A549 (cell line): Measurements from ENCODE around the gene SH3RF3. TPM values are rescaled to one million over a fixed set of nuclear protein-coding genes. Genes with fewer than 3 reads are reported as not detected.

Experiments used
- ATAC-seq, 2 experiments: fragments of 200-7000 bp in 1 of 2; fragments of >200 bp in 1 of 2; cut with Nextera tagmentation in 1 of 2; cut with Tn5 transposase in 1 of 2; 3 replicates each; pipeline versions ENCODE4 v1.8.0 to v1.9.1; 2018 to 2020; ENCODE audit warnings: mild to moderate bottlenecking in 1 of 2, moderate library complexity in 1 of 2
- CTCF ChIA-PET: fragments of 300-600 bp; sonication (Branson Sonifier 250); formaldehyde crosslinking; extraction: SDS; loops from one replicate; lab custom pipeline; 2021; ENCODE audit warnings: antibody characterized with exemption, inconsistent platforms; lab: Yijun Ruan, JAX
- POLR2A ChIA-PET: fragments of 350-600 bp; formaldehyde crosslinking; extraction: SDS; loops from one replicate; lab custom pipeline; 2021; ENCODE audit warnings: antibody characterized with exemption, inconsistent platforms; lab: Yijun Ruan, JAX
- DNase-seq, 2 experiments: peaks; one replicate each; pipeline versions ENCODE4 v3.0.0 to v3.0.0-alpha.2; 2011 to 2016; ENCODE audit warnings: low read depth in 1 of 2, low spot score in 1 of 2
- FAIRE-seq: peaks from 2 replicates; lab custom pipeline; 2011; peaks lifted over from hg19 to GRCh38; lab: Jason Lieb, UNC
- H3K27ac ChIP-seq, 2 experiments: fragments of >200 bp; sonication (Bioruptor Twin); formaldehyde crosslinking; 3 replicates each; pipeline ENCODE4 v1.5.1; 2016 to 2017
- H3K4me1 ChIP-seq: fragments of >200 bp; sonication (Bioruptor Twin); formaldehyde crosslinking; 3 replicates; pipeline ENCODE4 v1.6.1; 2016
- H3K4me2 ChIP-seq: fragments of >200 bp; sonication (Bioruptor Twin); formaldehyde crosslinking; 3 replicates; pipeline ENCODE4 v1.6.1; 2016
- H3K4me3 ChIP-seq: fragments of >200 bp; sonication (Bioruptor Twin); formaldehyde crosslinking; 3 replicates; pipeline ENCODE4 v1.5.1; 2016
- H3K9me3 ChIP-seq: fragments of >200 bp; sonication (Bioruptor Twin); formaldehyde crosslinking; 3 replicates; pipeline ENCODE4 v1.6.1; 2016
- BCL3 ChIP-seq: fragments of >200 bp; sonication (Bioruptor Twin); formaldehyde crosslinking; IDR thresholded peaks from 3 replicates; pipeline ENCODE4 v1.6.1; 2016
- CBX2 ChIP-seq: fragments of 200-600 bp; sonication (generic); IDR thresholded peaks from 2 replicates; pipeline ENCODE4 v1.6.1; 2016; ENCODE audit warnings: low read depth, mild to moderate bottlenecking, borderline replicate concordance
- CEBPB ChIP-seq, 2 experiments: fragments of >200 bp in 1 of 2; sonication (Bioruptor Twin) in 1 of 2; formaldehyde crosslinking in 1 of 2; IDR thresholded peaks; 2 replicates each; pipeline ENCODE4 v1.6.1; 2012 to 2016
- CHD2 ChIP-seq: fragments of 150-350 bp; IDR thresholded peaks from 2 replicates; pipeline ENCODE4 v1.6.1; 2014; ENCODE audit warnings: low read length; ENCODE audit not compliant: partially characterized antibody
- EHF ChIP-seq: fragments of 250-450 bp; sonication (Bioruptor Pico); IDR thresholded peaks from 2 replicates; pipeline ENCODE4 v1.5.0; 2020; ENCODE audit warnings: mild to moderate bottlenecking
- ELK1 ChIP-seq: fragments of 150-350 bp; IDR thresholded peaks from 2 replicates; pipeline ENCODE4 v1.6.1; 2014; ENCODE audit warnings: low read depth, mild to moderate bottlenecking, low read length
- FOSL2 ChIP-seq, 2 experiments: fragments of 450-650 bp in 1 of 2; fragments of >200 bp in 1 of 2; sonication (Bioruptor Twin) in 1 of 2; formaldehyde crosslinking; IDR thresholded peaks; 2 replicates each; pipeline versions ENCODE4 v1.5.0 to v1.6.1; 2016 to 2020; ENCODE audit warnings: mild to moderate bottlenecking in 1 of 2, moderate library complexity in 1 of 2
- FOXS1 ChIP-seq: fragments of 250-450 bp; sonication (Bioruptor Pico); IDR thresholded peaks from 2 replicates; pipeline ENCODE4 v1.5.0; 2020; ENCODE audit warnings: mild to moderate bottlenecking, moderate library complexity
- HEYL ChIP-seq: fragments of 250-450 bp; sonication (Bioruptor Pico); IDR thresholded peaks from 2 replicates; pipeline ENCODE4 v1.8.0; 2021; ENCODE audit warnings: mild to moderate bottlenecking, moderate library complexity
- HMGXB4 ChIP-seq: fragments of 250-450 bp; sonication (Bioruptor Pico); IDR thresholded peaks from 2 replicates; pipeline ENCODE4 v1.5.0; 2021; ENCODE audit warnings: mild to moderate bottlenecking, moderate library complexity, borderline replicate concordance
- HOXA7 ChIP-seq: fragments of 250-450 bp; sonication (Bioruptor Pico); IDR thresholded peaks from 2 replicates; pipeline ENCODE4 v1.5.0; 2020; ENCODE audit warnings: mild to moderate bottlenecking, moderate library complexity
- HOXB13 ChIP-seq: fragments of 250-450 bp; sonication (Bioruptor Pico); IDR thresholded peaks from 2 replicates; pipeline ENCODE4 v1.5.0; 2020; ENCODE audit warnings: low read depth, mild to moderate bottlenecking, moderate library complexity
- KDM1A ChIP-seq: fragments of 200-600 bp; sonication (generic); IDR thresholded peaks from 2 replicates; pipeline ENCODE4 v1.6.1; 2016; ENCODE audit warnings: low read depth, mild to moderate bottlenecking
- MAX ChIP-seq: IDR thresholded peaks from 2 replicates; pipeline ENCODE4 v1.6.1; 2012
- MAZ ChIP-seq: fragments of 150-350 bp; IDR thresholded peaks from 2 replicates; pipeline ENCODE4 v1.6.1; 2014; ENCODE audit warnings: antibody characterized with exemption, low read depth, low read length, borderline replicate concordance
- MYC ChIP-seq: IDR thresholded peaks from 2 replicates; pipeline ENCODE4 v1.6.1; 2012; ENCODE audit warnings: mild to moderate bottlenecking, inconsistent platforms, low read length, improper control_type of control experiment, borderline replicate concordance
- NPAS2 ChIP-seq: fragments of 250-450 bp; sonication (Bioruptor Pico); IDR thresholded peaks from 2 replicates; pipeline ENCODE4 v1.8.0; 2022; ENCODE audit warnings: mild to moderate bottlenecking, moderate library complexity, borderline replicate concordance
- PHF8 ChIP-seq: fragments of 200-600 bp; sonication (generic); IDR thresholded peaks from 2 replicates; pipeline ENCODE4 v1.6.1; 2016; ENCODE audit warnings: low read depth, mild to moderate bottlenecking, antibody characterized with exemption, moderate library complexity, borderline replicate concordance
- RAD21 ChIP-seq, 2 experiments: fragments of >200 bp in 1 of 2; sonication (Bioruptor Twin) in 1 of 2; formaldehyde crosslinking in 1 of 2; IDR thresholded peaks in 1 of 2; conservative IDR thresholded peaks in 1 of 2; 2 replicates in 1 of 2; 3 replicates in 1 of 2; pipeline ENCODE4 v1.6.1; 2012 to 2018; ENCODE audit warnings: inconsistent platforms in 1 of 2
- SREBF2 ChIP-seq: fragments of 450-650 bp; IDR thresholded peaks from 2 replicates; pipeline ENCODE4 v1.6.1; 2014; ENCODE audit warnings: mild to moderate bottlenecking, moderate library complexity
- TFCP2L1 ChIP-seq: fragments of 250-450 bp; sonication (Bioruptor Pico); IDR thresholded peaks from 2 replicates; pipeline ENCODE4 v1.5.0; 2021; ENCODE audit warnings: mild to moderate bottlenecking
- TP53 ChIP-seq: fragments of 250-450 bp; sonication (Bioruptor Pico); IDR thresholded peaks from 2 replicates; pipeline ENCODE4 v1.5.0; 2021; ENCODE audit warnings: mild to moderate bottlenecking, moderate library complexity
- ZNF302 ChIP-seq: fragments of 250-450 bp; sonication (Bioruptor Pico); IDR thresholded peaks from 2 replicates; pipeline ENCODE4 v1.9.0; 2021; ENCODE audit warnings: inconsistent platforms, mild to moderate bottlenecking, moderate library complexity
- ZSCAN20 ChIP-seq: fragments of 250-450 bp; sonication (Bioruptor Pico); IDR thresholded peaks from 2 replicates; pipeline ENCODE4 v1.8.0; 2022; ENCODE audit warnings: mild to moderate bottlenecking, moderate library complexity
- WGBS: methylation state at CpG from one replicate; pipeline ENCODE4 v1.1.6; 2017; ENCODE audit errors: missing lambda C conversion rate; 5-methylcytosine and 5-hydroxymethylcytosine counted together
- polyA plus RNA-seq, 4 experiments: library from polyadenylated mRNA; depleted of rRNA in 3 of 4; stranded (reverse); fragments of >200 nt; fragmentation: RNase III in 1 of 4; extraction: RNeasy Plus Mini Kit Qiagen cat#74134 plus additional on column Dnase treatment in 1 of 4; gene quantifications; 2 replicates in 3 of 4; 3 replicates in 1 of 4; pipeline ENCODE4 v1.2.3, GENCODE V29; 2011 to 2017
- TF ChIP-seq, protein P1 (sequence below): IDR thresholded peaks from 2 replicates; pipeline ENCODE4 v1.6.1; 2012
- TF ChIP-seq, protein P2 (sequence below): fragments of 450-650 bp; IDR thresholded peaks from 2 replicates; pipeline ENCODE4 v1.6.1; 2014; ENCODE audit warnings: antibody characterized with exemption
- TF ChIP-seq, protein P3 (sequence below): fragments of >200 bp; sonication (Bioruptor Twin); formaldehyde crosslinking; IDR thresholded peaks from 3 replicates; pipeline ENCODE4 v1.5.1; 2016

The SH3RF3 gene
- polyA plus RNA-seq, 2 of the 4 experiments (the other 2 are of a cell fraction): 0.04 to 0.21 TPM

DNA sequence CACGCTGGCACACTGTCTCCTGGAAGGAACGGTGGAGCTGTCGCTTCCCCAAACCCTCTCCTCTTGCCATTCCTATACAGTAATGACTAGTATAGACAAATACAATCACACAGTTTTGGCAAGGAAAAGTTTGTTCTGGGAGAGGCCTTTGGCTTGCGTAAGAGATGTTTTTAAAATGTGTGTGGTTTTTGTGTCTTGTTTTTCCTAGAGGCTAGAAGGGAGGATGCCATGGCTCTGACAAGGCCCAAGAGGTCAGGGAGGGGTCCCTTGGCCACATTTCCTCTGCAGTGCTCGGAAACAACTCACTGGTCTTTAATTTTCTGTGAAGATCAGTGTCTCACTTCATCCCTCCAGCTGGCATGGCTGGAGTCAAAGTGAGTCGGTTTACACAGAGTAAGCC lies 195.9 kb downstream of the SH3RF3 start:
- no peak for DNase-seq

GRCh38 chr2:109325570-109325969 lies 196.6 kb downstream of the SH3RF3 start:
- no peaks in the 10 kb centered on the region; the same call in 2 of the 3 replicates for H3K9me3 ChIP-seq
- POLR2A ChIA-PET: no interaction called here
- no peaks in the 10 kb centered on the region for H3K4me1 ChIP-seq
- FAIRE-seq (no peak), DNase-seq (no peak), ATAC-seq (no peak)
- H3K4me2 ChIP-seq: no peak overlapping the region
- TF ChIP-seq ZSCAN20 (CRISPR knock-in tag) (no peak), MAZ (no peak), PHF8 (no peak), HOXA7 (CRISPR knock-in tag) (no peak), FOSL2 (IDR thresholded peaks at IDR 0.05) (no peak), FOSL2 (CRISPR knock-in tag; IDR thresholded peaks at IDR 0.05) (no peak), KDM1A (no peak), SREBF2 (no peak), ZNF302 (no peak), NPAS2 (no peak)
- TF ChIP-seq, protein P1, sequence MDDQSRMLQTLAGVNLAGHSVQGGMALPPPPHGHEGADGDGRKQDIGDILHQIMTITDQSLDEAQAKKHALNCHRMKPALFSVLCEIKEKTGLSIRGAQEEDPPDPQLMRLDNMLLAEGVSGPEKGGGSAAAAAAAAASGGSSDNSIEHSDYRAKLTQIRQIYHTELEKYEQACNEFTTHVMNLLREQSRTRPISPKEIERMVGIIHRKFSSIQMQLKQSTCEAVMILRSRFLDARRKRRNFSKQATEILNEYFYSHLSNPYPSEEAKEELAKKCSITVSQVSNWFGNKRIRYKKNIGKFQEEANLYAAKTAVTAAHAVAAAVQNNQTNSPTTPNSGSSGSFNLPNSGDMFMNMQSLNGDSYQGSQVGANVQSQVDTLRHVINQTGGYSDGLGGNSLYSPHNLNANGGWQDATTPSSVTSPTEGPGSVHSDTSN: no peak
- 27% methylated on average over 4 of the region's 4 CpGs for WGBS
- no peak overlapping the region for H3K27ac ChIP-seq
- H3K4me3 ChIP-seq: no peak overlapping the region
- CTCF ChIA-PET: no interaction called here

More for the DNA sequence above, 195.9 kb downstream of the SH3RF3 start:
- Histone ChIP-seq H3K4me3 (no peak overlapping the region), H3K4me2 (no peak overlapping the region)
- FAIRE-seq (no peak), ATAC-seq (no peak)
- ChIA-PET CTCF (no interaction called here), POLR2A (no interaction called here)
- 56% methylated on average over 6 of the region's 6 CpGs for WGBS
- TF ChIP-seq HMGXB4 (CRISPR knock-in tag): no peak
- TF ChIP-seq RAD21 (conservative IDR thresholded peaks at IDR 0.05 in 1 of 2, IDR thresholded peaks at IDR 0.05 in 1 of 2): no peak
- TF ChIP-seq CBX2: no peak
- TF ChIP-seq SREBF2: no peak
- no peak for TF ChIP-seq CHD2
- no peak for TF ChIP-seq HEYL (CRISPR knock-in tag)
- TF ChIP-seq PHF8: no peak
- TF ChIP-seq EHF (CRISPR knock-in tag): no peak
- TF ChIP-seq, protein P2, sequence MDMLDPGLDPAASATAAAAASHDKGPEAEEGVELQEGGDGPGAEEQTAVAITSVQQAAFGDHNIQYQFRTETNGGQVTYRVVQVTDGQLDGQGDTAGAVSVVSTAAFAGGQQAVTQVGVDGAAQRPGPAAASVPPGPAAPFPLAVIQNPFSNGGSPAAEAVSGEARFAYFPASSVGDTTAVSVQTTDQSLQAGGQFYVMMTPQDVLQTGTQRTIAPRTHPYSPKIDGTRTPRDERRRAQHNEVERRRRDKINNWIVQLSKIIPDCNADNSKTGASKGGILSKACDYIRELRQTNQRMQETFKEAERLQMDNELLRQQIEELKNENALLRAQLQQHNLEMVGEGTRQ: no peak
- TF ChIP-seq, all 56 proteins: peak for 0
- Histone ChIP-seq H3K27ac (no peak overlapping the region), H3K4me1 (no peaks in the 10 kb centered on the region), H3K9me3 (no peaks in the 10 kb centered on the region; the same call in 2 of the 3 replicates)

- no peak overlapping the region for H3K27ac ChIP-seq
- no peak overlapping the region for H3K4me2 ChIP-seq
- TF ChIP-seq TP53 (CRISPR knock-in tag) (no peak), FOXS1 (CRISPR knock-in tag) (no peak), CEBPB (IDR thresholded peaks at IDR 0.05) (no peak), HOXB13 (CRISPR knock-in tag) (no peak), BCL3 (no peak), MAZ (no peak), MAX (no peak), TFCP2L1 (CRISPR knock-in tag) (no peak), MYC (no peak), ELK1 (no peak), NPAS2 (no peak)
- TF ChIP-seq, protein P3, sequence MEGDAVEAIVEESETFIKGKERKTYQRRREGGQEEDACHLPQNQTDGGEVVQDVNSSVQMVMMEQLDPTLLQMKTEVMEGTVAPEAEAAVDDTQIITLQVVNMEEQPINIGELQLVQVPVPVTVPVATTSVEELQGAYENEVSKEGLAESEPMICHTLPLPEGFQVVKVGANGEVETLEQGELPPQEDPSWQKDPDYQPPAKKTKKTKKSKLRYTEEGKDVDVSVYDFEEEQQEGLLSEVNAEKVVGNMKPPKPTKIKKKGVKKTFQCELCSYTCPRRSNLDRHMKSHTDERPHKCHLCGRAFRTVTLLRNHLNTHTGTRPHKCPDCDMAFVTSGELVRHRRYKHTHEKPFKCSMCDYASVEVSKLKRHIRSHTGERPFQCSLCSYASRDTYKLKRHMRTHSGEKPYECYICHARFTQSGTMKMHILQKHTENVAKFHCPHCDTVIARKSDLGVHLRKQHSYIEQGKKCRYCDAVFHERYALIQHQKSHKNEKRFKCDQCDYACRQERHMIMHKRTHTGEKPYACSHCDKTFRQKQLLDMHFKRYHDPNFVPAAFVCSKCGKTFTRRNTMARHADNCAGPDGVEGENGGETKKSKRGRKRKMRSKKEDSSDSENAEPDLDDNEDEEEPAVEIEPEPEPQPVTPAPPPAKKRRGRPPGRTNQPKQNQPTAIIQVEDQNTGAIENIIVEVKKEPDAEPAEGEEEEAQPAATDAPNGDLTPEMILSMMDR: no peak
- ChIA-PET POLR2A (no interaction called here), CTCF (no interaction called here)
- DNase-seq (no peak), ATAC-seq (no peak), FAIRE-seq (no peak)
- no peaks in the 10 kb centered on the region; the same call in 2 of the 3 replicates for H3K9me3 ChIP-seq
- WGBS: 74% methylated on average over 4 of the region's 4 CpGs
- H3K4me1 ChIP-seq: no peaks in the 10 kb centered on the region
- H3K4me3 ChIP-seq: no peak overlapping the region
These were observed 197.3 kb downstream of the SH3RF3 start for GRCh38 chr2:109326306-109326705.
